Pulmonary artery endothelial cell (primary cell): ENCODE results near the gene HOXD8. TPM values are rescaled to one million over a fixed set of nuclear protein-coding genes. Genes with fewer than 3 reads are reported as not detected.

Experiments
- DNase-seq: peaks from one replicate; pipeline ENCODE4 v3.0.0-alpha.2; 2011; ENCODE audit warnings: low read depth, low spot score
- total RNA-seq: library from RNA; depleted of rRNA; stranded (reverse); fragments of >200 nt; gene quantifications from 2 replicates; pipeline ENCODE4 v1.2.3, GENCODE V29; 2014

HOXD8 gene
- total RNA-seq, 1 donor from 2014 or later = not detected

GRCh38 chr2:176115883-176116813, 13.4 kb upstream of the HOXD8 start, which contains the start of gene HOXD10:
Gene HOXD10 (plus strand): TSS chr2:176116778. CDS start chr2:176116834, 56 bp downstream.
- DNase-seq = no peak

- no peak for DNase-seq
These were observed 12.2 kb upstream of the HOXD8 start for GRCh38 chr2:176117162-176117822.

GRCh38 chr2:176117823-176118371, 11.6 kb upstream of the HOXD8 start:
- no peak for DNase-seq

DNA sequence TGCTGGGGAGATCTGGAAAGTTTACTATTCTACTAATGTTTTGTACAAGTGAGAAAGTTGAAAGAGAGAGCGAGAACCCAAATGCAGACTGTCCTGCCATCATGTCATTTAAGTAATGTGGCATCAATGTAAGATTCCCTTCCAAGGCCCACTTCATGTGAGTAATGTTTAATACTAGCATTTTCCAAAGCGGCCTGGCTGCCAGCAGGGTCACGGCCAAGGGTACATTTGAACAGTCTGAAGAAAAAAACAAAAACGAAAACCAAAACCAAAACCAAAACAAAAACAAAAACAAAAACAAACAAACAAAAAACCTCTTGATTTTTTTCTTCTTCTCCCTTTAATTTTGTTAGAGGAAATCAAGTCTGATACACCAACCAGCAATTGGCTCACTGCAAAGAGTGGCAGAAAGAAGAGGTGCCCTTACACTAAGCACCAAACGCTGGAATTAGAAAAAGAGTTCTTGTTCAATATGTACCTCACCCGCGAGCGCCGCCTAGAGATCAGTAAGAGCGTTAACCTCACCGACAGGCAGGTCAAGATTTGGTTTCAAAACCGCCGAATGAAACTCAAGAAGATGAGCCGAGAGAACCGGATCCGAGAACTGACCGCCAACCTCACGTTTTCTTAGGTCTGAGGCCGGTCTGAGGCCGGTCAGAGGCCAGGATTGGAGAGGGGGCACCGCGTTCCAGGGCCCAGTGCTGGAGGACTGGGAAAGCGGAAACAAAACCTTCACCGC, 10.7 kb upstream of the HOXD8 start:
- DNase-seq = no peak

DNA sequence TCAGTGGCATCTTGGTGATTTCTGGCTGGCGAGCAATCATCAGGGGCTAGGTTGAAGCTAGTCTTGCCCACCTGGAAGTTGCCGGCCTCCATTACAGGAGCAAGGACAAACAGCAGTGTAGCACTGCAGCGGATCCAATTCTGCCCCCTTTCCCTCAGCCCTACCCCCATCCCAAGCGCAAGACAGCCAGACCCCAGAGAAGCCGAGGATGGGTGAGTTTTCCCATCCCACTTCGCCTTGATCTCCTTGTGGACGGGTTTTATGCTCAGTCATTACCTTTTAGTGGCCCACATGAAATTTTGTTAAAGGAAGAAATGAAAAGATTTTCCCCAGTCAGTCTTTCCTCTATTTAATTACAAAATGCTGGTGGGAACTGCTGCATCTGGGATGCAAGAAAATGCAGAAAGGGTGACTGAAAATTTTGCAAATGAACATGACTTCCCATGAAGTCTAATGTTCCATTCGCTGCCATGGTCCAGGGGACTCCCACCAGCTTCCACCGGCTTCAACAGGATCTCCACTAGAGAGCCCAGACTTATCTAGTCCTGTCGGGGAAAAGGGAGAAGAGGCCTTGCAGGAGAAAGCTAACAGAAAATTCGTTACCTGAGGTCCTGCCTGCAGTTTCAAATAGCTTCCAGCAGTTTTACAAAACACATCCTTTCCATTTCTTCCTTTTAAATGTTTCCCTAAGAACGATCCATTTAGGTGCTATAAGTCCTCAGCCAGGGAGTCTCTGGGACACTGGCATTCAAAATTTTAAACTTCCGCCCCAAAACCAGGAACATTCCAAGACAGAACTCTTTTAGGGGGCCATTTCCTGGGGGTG, 8.9 kb upstream of the HOXD8 start:
- no peak for DNase-seq

DNA sequence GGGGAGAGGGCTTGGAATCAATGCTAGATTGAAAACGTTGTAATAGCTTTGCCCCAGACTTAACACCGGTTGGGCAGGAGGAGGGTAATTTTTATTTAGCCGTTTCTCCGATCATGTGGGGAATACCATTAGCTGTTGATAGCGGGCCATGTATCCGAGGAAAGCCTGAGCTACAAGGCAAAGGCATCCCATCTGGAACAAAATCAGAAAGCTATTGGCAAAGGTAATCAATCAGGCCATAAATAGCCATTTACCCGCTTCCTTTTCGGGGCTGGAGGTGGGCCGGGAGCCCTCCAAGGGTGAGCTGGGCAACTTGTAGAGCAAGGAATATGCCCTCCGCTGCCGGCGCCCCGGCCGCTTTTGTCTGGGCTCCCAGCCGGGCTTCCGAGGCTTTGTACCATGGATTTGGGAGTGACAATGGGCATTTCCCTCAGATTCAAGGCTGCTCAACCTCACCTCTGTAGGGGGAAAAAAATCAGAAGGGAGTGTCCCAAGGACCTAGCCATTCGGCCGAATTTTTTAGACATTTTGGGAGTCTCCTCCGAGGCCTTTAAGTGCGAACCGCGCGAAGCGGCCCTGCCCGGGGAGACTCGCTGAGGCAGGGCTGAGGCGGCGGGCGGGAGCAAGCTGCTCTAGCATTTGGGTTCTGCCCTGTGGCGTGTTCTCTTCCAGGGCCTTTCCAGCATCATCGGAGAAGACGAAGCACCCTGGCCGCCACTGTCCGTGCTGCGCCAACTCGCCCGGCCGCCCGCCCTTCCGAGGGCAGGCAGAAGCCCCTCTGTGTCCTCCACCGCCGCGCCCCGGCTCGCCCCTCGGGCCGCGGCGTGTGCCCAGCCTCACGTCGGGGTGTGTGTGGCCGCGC, 8.1 kb upstream of the HOXD8 start:
- DNase-seq = no peak

DNA sequence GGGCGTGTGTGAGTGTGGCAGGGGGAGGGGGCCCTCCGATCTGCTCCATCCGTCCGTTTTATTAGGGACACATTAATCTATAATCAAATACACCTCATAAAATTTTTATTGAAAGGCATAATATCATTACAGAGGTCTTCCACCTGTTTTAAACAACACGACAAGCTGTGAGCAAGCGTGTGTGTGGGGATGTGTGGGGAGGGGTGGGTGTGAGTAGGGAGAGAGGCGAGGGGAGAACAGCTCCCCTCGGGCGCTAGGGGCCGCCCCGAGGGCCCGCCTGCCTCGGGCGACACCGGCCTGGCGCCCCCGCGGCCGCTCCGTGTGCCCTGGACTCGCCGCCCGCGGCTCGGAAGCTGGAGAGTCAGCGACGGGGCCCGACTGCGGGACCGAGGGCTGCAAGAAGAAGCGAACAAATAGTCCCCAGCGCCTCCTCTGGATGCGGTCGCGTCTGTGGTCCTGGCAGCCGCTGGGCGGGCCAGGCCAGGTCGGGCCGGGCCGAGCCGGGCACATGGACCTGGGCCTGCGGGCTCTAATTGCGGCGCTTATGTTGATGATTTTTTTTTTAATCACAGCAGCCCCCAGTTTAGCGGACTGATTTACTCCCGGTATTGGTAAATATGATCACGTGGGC, 7.3 kb upstream of the HOXD8 start:
- DNase-seq = no peak

- no peak for DNase-seq
These were observed 6.7 kb upstream of the HOXD8 start, which contains the start of gene HOXD9 for GRCh38 chr2:176122683-176123410. Gene HOXD9 (plus strand): TSS chr2:176122719. CDS start chr2:176122769, 50 bp downstream.

- DNase-seq = no peak
These were observed 5.9 kb upstream of the HOXD8 start for GRCh38 chr2:176123411-176124109.

GRCh38 chr2:176124110-176124946, 5.2 kb upstream of the HOXD8 start:
- DNase-seq = no peak

- DNase-seq = no peak
These were observed 4.3 kb upstream of the HOXD8 start for GRCh38 chr2:176124947-176125771.

GRCh38 chr2:176125772-176126054, 3.8 kb upstream of the HOXD8 start:
- DNase-seq = no peak

- DNase-seq = no peak
These were observed 2.4 kb upstream of the HOXD8 start for GRCh38 chr2:176126929-176127773.

DNA sequence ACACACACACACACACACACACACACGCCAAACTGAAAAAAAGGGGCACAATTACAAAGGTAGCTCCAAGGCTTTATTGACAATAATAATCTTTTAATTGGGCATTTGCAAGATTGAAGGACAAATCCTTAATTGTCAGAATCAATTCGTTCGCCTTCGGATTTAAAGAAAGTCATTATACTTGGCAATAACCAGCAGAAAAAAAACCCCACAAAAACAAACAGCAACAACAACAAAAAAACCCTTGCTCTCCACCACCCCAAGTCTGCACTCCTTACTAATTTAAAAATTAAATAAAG, 1.8 kb upstream of the HOXD8 start:
- DNase-seq = no peak

DNA sequence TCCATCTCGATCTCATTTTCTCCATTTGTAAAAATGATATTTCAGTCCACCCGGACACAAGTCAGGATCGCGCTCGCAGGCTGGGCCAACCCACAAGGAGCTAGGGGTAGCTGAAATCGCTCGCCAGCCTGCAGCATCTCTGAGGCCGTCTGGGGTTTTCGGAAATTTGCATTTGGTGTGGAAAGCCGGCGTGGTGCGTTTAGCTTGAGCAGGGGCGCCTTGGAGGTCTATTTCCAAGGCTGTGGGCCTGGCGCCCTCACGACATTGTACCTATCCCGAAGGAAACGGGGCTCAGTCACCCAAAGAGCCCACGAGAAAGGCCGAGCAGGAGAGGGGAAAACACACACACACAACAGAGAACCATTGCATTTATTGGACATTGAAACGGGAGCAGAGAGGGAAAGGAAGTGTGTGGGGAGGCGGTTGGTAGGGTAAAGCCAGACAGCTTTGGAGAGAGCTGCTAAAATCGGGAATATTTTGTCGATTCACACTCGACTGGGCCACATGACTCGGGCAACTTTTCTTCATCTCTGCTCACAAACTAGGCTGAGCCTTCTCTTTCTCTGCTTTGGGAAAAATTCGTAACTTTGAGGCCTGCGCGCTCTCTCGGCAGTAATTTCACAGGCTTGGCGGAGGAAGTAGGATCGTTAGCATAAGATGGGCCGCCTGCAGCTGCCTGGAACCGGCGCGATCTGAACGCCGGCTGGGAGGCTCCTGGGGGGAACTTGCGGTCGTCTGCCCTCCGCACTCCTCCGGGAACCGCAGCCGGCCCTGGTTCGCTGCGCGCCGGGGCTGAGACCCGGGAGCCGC, 1.1 kb upstream of the HOXD8 start:
- no peak for DNase-seq
